HepG2 (cell line): ENCODE measurements around the gene PLEKHG4. TPM values are rescaled to one million over a fixed set of nuclear protein-coding genes. Genes with fewer than 3 reads are reported as not detected.
A peak's percentile ranks its signal among the peaks of the same experiment; 100 is the strongest.

Experiments used
- ATF3 ChIP-seq: sonication (generic); formaldehyde crosslinking; IDR thresholded peaks from 2 replicates; pipeline ENCODE4 v1.4.0; 2020; ENCODE audit warnings: missing genetic modification reagents
- ETV6 ChIP-seq: sonication (generic); formaldehyde crosslinking; conservative IDR thresholded peaks from 2 replicates; pipeline ENCODE4 v1.4.0; 2020; ENCODE audit warnings: missing genetic modification reagents
- FUBP1 ChIP-seq: sonication (generic); formaldehyde crosslinking; IDR thresholded peaks from 2 replicates; pipeline ENCODE4 v1.5.1; 2020; ENCODE audit warnings: missing genetic modification reagents, mild to moderate bottlenecking, borderline replicate concordance
- GATAD1 ChIP-seq: IDR thresholded peaks from 2 replicates; pipeline ENCODE4 v1.6.1; 2016; ENCODE audit warnings: missing genetic modification reagents, missing compliant biosample characterization
- HMGXB3 ChIP-seq: sonication (generic); formaldehyde crosslinking; IDR thresholded peaks from 2 replicates; pipeline ENCODE4 v1.4.0; 2020; ENCODE audit warnings: missing genetic modification reagents, borderline replicate concordance
- KAT2B ChIP-seq: fragments of 150-350 bp; IDR thresholded peaks from 2 replicates; pipeline ENCODE4 v1.6.1; 2014; ENCODE audit warnings: low read depth, low read length, borderline replicate concordance
- MXD4 ChIP-seq: IDR thresholded peaks from 2 replicates; pipeline ENCODE4 v1.6.1; 2016; ENCODE audit warnings: mild to moderate bottlenecking, missing biosample characterization, missing genetic modification reagents
- NFE2L1 ChIP-seq: sonication (generic); formaldehyde crosslinking; IDR thresholded peaks from 2 replicates; pipeline ENCODE4 v1.4.0; 2020; ENCODE audit warnings: missing genetic modification reagents, mild to moderate bottlenecking, borderline replicate concordance
- NFKB2 ChIP-seq: sonication (generic); formaldehyde crosslinking; IDR thresholded peaks from 2 replicates; pipeline ENCODE4 v1.4.0; 2020; ENCODE audit warnings: missing genetic modification reagents, borderline replicate concordance
- NONO ChIP-seq, 2 experiments: fragments of 450-650 bp in 1 of 2; sonication (generic) in 1 of 2; formaldehyde crosslinking in 1 of 2; IDR thresholded peaks in 1 of 2; conservative IDR thresholded peaks in 1 of 2; 2 replicates each; pipeline versions ENCODE4 v1.6.1 to v1.8.0; 2017 to 2022; ENCODE audit warnings: mild to moderate bottlenecking in 1 of 2, missing genetic modification reagents in 1 of 2, moderate library complexity in 1 of 2
- TCF12 ChIP-seq, 2 experiments: fragments of 450-650 bp in 1 of 2; sonication (generic) in 1 of 2; formaldehyde crosslinking in 1 of 2; IDR thresholded peaks; 2 replicates each; pipeline versions ENCODE4 v1.6.1 to v1.8.0; 2017 to 2022; ENCODE audit warnings: antibody characterized with exemption in 1 of 2, mild to moderate bottlenecking in 1 of 2, missing genetic modification reagents in 1 of 2, moderate library complexity in 1 of 2
- TCF7L2 ChIP-seq: IDR thresholded peaks from 2 replicates; pipeline ENCODE4 v1.6.1; 2011; ENCODE audit warnings: mild to moderate bottlenecking, low read depth, low read length, moderate library complexity
- USF2 ChIP-seq, 2 experiments: sonication (generic) in 1 of 2; formaldehyde crosslinking in 1 of 2; IDR thresholded peaks; 2 replicates each; pipeline versions ENCODE4 v1.5.1 to v1.6.1; 2011 to 2020; ENCODE audit warnings: borderline replicate concordance in 1 of 2, low read depth in 1 of 2, low read length in 1 of 2, mild to moderate bottlenecking in 1 of 2, missing genetic modification reagents in 1 of 2, moderate library complexity in 1 of 2
- ZBTB1 ChIP-seq: sonication (generic); formaldehyde crosslinking; IDR thresholded peaks from 2 replicates; pipeline ENCODE4 v1.4.0; 2020; ENCODE audit warnings: missing genetic modification reagents, borderline replicate concordance
- ZBTB3 ChIP-seq: sonication (generic); formaldehyde crosslinking; IDR thresholded peaks from 2 replicates; pipeline ENCODE4 v1.4.0; 2020; ENCODE audit warnings: low read depth, mild to moderate bottlenecking, moderate library complexity, missing genetic modification reagents, borderline replicate concordance
- ZMYM4 ChIP-seq: sonication (generic); formaldehyde crosslinking; IDR thresholded peaks from 2 replicates; pipeline ENCODE4 v1.8.1; 2023; ENCODE audit warnings: mild to moderate bottlenecking, missing genetic modification reagents
- ZNF552 ChIP-seq: sonication (generic); formaldehyde crosslinking; IDR thresholded peaks from 2 replicates; pipeline ENCODE4 v1.9.0; 2022; ENCODE audit warnings: missing genetic modification reagents, mild to moderate bottlenecking, borderline replicate concordance
- ZNF788 ChIP-seq: sonication (generic); formaldehyde crosslinking; IDR thresholded peaks from 2 replicates; pipeline ENCODE4 v1.5.0; 2020; ENCODE audit warnings: mild to moderate bottlenecking, missing genetic modification reagents, borderline replicate concordance
- ZSCAN20 ChIP-seq: sonication (generic); formaldehyde crosslinking; IDR thresholded peaks from 2 replicates; pipeline ENCODE4 v1.4.0; 2020; ENCODE audit warnings: missing genetic modification reagents, mild to moderate bottlenecking, borderline replicate concordance
- polyA plus RNA-seq, 8 experiments: library from polyadenylated mRNA; depleted of rRNA in 3 of 8; stranded (reverse) in 7 of 8; unstranded in 1 of 8; fragments of >200 nt; fragmentation: Illumina TruSeq in 4 of 8; extraction: Trizol in 4 of 8; gene quantifications; 2 replicates each; pipeline versions ENCODE4 v1.2.1 to v1.2.3, GENCODE V29; 2011 to 2016; ENCODE audit warnings: low read depth in 4 of 8, missing spikeins in 1 of 8, mixed read lengths in 1 of 8; ENCODE audit not compliant: insufficient read depth in 1 of 8
- total RNA-seq, 5 experiments: library from RNA; depleted of rRNA; stranded (reverse); fragments of >200 nt; fragmentation: Illumina TruSeq; extraction: Trizol; gene quantifications; 2 replicates each; pipeline ENCODE4 v1.2.3, GENCODE V29; 2016; ENCODE audit warnings: low read depth in 1 of 5

Gene PLEKHG4
- total and polyA plus RNA-seq, 2 of the 13 experiments (the other 11 are each of a cell fraction or from before 2014, with no cell fraction given), result 7.1 to 13.6 TPM

DNA sequence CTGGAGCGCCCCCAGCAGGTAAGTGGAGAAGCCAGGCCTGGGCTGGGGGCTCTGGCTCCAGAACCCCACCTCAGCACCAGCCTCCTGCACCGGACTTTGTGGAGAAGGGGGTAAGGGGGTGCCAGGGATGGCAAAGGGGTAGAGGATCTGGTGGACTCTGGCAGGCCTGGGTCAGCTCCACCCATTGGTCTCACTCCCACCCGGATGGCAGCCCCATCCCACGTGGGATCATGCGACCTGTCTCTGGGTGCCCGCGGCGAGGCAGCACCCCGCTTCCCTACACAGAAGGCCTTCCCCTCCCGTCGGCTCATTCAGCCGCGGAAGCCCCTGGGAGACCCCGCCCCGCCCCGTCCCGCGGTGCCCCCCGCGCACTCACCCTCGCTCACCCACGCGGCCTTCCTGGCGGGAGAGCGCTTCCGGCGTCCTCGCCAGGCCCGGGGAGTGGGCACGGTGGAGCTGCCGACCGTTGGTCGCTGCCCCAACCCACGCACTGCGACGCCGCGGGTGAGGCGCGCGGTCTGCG lies 498 bp upstream of the PLEKHG4 start (continued):
- TF ChIP-seq ZNF552 (peak; percentile 74; the same call in 1 of the 2 replicates), ZSCAN20 (CRISPR knock-in tag) (no peak), ZBTB1 (no peak), NONO (IDR thresholded peaks at IDR 0.05) (no peak), NONO (CRISPR knock-in tag; conservative IDR thresholded peaks at IDR 0.05) (no peak), MXD4 (CRISPR knock-in tag) (0 out of 2 replicates have a peak, but pooled peaks have one; percentile 29), KAT2B (no peak), TCF12 (IDR thresholded peaks at IDR 0.05) (no peak), TCF12 (CRISPR knock-in tag; IDR thresholded peaks at IDR 0.05) (no peak), ZMYM4 (no peak), TCF7L2 (no peak), ZNF788 (CRISPR knock-in tag) (no peak; the same call in 1 of the 2 replicates), ATF3 (CRISPR knock-in tag) (no peak), NFKB2 (peak; percentile 26; the same call in 1 of the 2 replicates), FUBP1 (CRISPR knock-in tag) (no peak), GATAD1 (CRISPR knock-in tag) (peak; percentile 44; the same call in 1 of the 2 replicates), ZBTB3 (CRISPR knock-in tag) (no peak), ETV6 (CRISPR knock-in tag) (peak; percentile 64; the same call in 1 of the 2 replicates), HMGXB3 (CRISPR knock-in tag) (0 out of 2 replicates have a peak, but pooled peaks have one; percentile 38), USF2 (IDR thresholded peaks at IDR 0.05; ENCODE audit: low read depth, low read length) (no peak), USF2 (CRISPR knock-in tag; IDR thresholded peaks at IDR 0.05; ENCODE audit: borderline replicate concordance) (0 out of 2 replicates have a peak, but pooled peaks have one; percentile 47), NFE2L1 (CRISPR knock-in tag) (no peak)
